GM21381 (cell line): ENCODE results near the gene BRSK2.
A peak's percentile ranks its signal among the peaks of the same experiment; 100 is the strongest.

ENCODE experiments used
- ATAC-seq: cut with Tn5 transposase; IDR thresholded peaks from one replicate; pipeline ENCODE4 v1.9.1; 2021; ENCODE audit warnings: mild to moderate bottlenecking, moderate library complexity; ENCODE audit not compliant: unreplicated experiment

Gene BRSK2

DNA sequence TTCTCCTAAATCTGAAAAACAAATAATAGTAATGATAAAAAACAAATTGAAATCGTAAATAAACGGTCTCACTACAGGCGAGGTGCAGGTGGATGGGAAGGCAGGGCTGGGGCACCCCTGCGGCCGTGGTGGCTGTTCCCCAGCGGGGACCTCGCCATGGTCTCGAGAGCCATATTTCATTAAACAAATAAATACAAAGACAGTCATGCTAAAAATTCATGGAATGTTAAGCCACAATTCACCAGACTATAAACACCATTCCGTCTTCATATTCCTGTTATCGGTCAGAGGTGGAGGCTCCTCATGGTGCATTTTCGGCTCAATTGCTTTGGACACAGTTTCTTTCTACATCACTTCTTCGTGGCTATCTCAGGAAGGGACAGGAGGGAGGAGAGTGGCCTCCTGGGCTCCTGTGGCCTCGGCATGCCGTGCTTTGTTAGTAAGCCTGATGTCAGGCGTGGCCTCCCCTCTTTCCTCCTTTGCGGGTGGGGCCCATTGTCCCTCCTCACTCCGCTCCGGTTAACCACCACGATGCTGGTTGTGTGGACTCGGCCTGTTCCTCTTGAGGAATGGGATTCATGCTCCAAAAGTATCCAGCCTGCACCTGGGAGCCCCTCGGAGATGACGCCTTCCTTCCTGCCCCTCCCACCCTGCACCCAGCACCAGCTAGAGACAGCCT lies 16.1 kb upstream of the BRSK2 start:
- no peak for ATAC-seq

DNA sequence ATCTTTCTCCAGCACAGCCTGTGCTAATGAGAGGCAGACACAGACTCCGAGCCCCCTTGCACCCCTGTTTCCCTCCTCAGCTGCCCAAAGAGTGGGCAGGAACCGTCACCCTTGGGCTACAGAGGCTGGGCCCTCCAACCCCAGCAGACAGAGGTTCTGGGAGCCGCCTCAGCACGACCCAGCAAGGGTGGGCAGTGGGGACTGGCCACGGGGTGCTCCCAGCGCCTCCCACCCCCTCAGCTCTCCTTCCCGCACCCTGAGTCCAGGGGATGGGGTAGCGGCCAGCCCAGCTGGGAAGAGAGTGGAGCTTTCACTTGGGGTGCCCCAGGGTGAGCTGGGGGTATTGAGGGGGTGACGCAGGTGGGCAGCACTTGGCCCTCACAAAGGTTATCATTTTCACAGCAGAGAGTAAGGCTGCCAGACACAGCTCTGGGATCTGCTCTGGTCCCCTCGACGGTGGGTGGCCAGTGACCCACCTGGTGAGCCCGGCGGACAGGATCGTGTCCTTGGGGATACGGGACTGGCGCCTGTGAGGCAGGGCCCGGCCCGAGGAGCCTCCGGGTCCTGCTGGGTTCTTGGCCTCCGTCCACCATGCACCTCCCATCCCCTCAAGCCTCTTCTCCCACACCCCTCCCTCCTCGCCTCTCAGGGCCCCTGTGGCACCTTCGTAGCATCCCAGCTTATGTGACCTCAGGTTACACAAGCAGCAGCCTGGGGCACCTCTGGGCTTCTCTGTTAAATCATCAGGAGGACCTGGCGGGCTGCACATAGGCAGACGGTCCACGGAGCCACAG lies 14.4 kb upstream of the BRSK2 start:
- no peak for ATAC-seq

DNA sequence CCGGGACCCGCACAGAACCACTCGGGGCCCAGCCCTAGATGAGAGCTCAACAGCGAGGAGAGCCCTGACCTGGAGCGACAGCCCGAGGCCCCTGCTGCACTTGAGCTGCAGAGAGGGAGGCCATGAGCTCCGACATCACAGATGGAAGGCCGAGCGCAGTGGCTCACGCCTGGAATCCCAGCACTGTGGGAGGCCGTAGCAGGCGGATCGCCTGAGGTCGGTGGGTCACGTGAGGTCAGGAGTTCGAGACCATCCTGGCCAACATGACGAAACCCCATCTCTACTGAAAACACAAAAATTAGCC lies 13.8 kb upstream of the BRSK2 start:
- no peak for ATAC-seq

DNA sequence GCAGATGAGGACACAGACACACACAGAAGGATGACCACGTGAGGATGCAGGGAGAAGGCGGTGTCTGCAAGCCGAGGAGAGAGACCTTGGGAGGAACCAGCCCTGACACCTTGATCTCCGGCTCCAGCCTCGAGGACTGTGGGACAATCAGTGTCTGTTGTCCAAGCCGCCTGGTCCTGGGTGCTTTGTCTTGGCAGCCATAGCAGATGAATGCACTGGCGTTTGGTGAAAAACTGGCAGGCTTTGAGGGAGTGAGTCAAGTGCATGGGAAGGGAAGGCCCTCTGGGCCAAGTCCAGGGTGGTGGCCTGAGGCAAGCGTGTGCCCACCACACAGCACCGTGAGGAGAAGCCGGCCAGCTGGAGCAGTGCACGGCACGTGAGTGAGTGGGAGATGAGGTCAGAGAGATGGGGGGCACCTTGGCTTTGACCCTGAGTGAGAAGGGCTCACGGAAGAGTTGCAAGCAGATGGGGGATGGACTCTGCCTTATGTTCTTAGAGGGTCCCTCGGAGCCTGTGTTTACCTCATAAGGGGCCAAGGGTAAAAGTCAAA lies 12.4 kb upstream of the BRSK2 start:
- ATAC-seq, result no peak

DNA sequence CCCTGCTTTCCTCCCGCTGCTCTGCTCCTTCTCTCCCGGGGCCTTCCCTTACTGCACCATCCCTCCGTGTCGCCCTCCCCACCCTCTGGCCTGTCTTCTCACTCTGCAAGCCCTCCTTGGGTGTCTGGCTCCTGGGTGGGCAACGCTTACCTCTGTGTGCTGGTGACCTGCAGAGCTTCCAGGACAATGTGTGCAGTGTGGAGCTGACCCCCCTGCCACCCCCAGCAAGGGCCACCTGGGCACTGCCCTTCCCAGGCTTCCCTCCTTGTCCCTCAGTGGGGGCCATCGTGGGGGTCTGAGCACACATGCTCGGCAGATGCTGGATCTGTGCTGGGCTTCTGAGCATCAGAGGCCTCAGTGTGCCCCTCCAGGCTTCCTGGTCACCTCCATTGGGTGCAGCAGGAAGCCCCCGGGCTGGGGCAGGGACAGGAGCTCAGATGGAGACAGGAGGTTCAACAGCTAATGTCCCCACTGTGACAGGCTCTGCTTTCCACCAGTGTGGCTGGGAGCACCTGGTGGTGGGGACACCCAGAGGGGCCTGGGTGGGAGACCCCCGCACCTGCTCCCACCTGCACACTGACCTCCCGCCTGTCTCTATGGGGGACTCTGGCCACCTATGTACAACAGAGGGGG lies 7.8 kb upstream of the BRSK2 start:
- ATAC-seq, result no peak

DNA sequence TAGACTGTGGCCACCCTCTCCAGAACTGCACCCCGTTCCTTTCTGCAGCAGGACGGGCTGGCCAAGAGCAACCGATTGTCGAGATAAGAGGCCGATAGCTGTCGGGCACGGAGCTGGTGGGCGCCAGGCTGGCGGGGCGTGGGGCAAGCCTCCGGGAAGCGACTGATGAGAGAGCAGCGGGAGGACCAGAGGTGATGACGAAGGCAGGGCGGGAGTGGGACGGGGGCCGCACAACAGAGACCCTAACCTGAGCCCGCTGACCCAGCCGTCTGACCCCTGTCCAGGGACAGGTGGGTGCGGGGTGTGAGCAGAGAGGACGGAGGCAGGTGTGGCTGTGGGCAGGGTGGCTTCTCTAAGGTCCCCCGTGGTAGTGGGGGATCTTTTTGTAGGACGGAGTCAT lies 7.3 kb upstream of the BRSK2 start:
- ATAC-seq, result no peak

DNA sequence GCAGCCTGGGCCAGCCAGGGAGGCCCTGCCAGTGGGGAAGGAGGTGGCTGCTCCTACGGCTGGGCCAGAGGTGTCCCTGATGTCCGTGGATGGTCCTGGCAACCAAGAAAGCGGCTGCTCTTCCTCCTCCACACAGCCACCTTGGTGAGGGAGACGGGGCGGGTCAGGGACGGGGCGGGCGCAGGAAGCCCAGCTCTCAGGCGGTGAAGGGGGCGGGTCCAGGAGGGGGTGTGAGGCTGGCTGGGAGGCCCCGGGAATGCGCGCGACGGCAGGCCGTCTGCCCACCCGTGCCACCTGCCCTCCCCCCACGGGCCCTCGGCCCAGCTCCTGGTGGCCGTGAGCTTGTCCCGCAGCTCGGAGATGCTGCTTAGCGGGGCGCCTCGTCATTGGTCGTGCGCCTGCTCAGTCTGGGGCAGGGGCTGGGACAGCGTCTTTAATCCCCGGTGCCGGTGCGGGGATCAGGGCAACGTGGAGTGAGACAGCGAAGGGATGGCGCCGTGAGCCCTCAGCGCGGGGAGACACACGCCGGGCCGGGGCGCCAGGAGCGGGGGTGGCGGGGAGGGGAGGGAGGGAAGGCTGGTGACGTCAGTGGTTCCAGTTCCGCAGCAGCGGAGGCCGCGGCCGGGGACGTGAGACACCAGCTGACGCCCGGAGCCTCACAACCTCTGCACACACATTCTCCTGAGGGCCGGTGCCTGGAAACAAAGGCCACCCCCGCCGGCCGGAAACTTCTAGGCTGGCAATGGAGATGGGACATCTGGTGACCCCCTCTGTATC lies 6.7 kb upstream of the BRSK2 start:
- ATAC-seq, result peak; percentile 68

DNA sequence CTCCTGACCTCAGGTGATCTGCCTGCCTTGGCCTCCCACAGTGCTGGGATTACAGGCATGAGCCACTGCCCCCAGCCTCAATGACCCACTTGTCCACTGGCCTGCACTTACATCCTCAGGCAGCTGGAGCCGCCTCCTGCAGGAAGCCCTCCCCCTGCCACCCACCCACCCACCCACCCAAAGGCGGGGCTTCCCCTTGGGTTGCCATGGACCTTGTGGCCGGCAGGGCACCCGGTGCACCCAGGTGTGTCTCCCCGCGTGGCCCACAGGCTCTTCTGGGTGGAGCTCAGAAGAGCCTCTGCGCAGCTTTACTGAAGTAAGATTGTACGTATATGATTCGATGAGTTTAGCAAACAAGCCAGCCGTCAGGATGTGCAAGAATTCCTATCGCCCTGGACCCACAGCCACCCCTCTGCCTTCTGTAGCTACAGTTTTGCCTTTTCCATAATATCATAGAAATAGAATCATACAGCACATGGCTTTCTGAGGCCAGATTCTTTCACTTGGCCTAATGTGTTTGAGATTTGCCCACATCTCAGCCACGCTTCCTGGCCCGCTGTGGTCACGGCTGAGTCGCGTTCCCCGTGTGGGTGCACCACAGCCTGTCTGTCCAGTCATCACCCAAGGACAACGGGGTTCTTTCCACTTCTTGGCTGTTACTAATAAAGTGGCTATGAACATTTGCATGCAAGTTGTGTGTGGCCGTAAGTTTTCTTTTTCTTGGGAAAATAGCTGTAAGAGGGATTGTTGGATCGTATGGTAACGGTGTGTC lies 5.3 kb upstream of the BRSK2 start:
- ATAC-seq, result no peak

DNA sequence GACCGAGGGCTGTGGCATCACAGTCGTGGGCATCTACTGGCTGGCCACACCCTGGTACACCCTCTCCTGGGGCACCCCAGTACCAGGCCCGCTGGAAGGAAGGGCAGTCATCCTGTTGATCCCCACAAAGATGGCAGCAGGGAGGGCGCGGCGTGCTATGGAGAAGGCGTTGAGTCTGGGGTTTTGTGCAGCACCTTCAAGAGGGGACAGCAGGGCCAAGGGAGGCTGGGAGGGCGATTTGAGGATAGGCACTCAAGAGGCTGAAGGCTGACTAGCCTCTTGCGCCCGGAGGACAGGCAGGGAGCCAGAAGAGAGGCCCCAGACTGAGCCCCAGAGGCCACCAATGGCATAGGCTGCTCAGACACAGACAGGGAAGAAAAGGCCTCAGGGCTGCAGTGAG lies 2.2 kb upstream of the BRSK2 start:
- no peak for ATAC-seq

- no peak for ATAC-seq
These were observed 1.6 kb upstream of the BRSK2 start for GRCh38 chr11:1387961-1388762.

DNA sequence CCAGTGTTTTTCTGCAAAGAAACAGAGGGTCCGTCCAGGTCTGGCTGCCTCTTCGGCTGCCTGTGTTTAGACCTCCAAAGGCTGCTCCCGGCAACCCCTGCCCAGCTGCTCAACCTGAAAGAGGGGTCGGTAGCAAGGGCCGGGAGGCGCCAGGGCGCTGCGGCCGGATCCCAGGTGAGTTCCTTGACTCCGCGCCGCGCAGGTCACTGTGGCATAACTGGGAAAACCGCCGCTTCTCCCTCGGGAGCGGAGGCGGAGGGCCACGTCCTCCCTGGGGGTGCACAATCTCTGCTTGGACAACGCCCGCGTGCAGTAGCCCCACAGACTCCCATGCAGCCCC lies 1.0 kb upstream of the BRSK2 start:
- ATAC-seq, result no peak

GRCh38 chr11:1389103-1389931 lies 417 bp upstream of the BRSK2 start:
- ATAC-seq, result peak; percentile 86

GRCh38 chr11:1390569-1391164 lies 933 bp downstream of the BRSK2 start:
- no peak for ATAC-seq

DNA sequence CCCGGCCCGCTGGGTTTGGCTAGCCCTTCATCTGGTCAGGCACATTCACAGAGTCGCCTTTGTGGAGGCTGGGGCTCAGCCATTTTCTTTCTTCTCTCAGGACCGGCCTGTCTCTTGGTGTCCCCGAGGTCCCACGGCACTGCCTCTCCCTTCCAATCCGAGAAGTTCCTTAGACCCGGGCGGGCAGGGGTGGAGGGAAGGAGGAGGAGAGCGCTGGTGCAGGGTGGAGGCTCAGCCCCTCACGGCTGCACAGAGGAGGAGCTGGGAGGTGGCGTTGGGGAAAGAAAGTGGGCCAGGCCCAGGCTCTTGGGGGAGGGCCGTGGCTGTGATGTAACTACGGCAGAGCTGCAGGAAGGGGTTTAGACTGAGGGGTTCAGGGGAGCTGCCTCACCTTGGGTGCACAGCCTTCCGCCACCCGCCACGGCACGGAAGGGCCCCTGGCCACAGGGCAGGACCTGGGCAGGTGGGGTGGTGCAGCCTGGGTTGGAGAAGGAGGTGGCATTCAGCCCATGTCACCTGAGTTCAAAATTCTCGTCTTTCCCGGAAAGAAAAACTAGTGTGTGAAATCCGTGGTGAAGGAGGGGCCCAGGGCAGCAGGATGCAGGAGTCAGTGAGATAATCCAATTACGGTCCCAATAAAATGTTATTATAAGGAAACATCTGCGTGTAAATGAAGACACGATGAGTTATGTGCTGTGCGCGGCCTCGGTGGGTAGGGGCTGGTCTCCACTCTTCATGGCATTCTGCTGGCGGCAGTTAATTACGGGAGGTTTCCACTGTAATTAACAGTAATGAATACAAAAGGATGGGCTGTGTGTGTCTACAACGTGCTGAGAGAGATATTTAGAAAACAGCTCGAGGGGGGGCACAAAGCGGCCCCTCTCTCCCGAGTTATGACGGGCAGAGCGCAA lies 1.7 kb downstream of the BRSK2 start:
- ATAC-seq, result no peak

DNA sequence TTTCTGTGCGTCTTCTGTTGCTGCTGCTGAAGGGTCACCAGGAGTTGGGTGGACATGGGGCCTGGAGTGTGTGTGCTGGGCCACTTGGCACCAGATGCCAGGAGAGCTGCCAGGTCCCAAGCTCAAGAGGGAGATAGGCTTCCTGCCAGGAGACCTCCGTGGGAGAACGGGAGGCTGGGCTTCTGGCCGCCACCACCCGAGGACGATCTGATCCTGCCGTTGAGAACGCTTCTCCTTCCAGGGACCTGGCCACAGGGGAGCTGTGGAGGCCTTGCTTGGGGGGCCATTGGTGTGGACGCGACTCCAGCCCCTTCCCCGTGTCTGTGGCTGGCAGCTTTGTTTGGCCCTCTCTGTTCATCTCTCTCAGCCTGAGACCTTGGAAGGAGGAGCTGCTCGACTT lies 2.4 kb downstream of the BRSK2 start:
- no peak for ATAC-seq

- no peak for ATAC-seq
These were observed 2.8 kb downstream of the BRSK2 start for GRCh38 chr11:1392561-1392960.

DNA sequence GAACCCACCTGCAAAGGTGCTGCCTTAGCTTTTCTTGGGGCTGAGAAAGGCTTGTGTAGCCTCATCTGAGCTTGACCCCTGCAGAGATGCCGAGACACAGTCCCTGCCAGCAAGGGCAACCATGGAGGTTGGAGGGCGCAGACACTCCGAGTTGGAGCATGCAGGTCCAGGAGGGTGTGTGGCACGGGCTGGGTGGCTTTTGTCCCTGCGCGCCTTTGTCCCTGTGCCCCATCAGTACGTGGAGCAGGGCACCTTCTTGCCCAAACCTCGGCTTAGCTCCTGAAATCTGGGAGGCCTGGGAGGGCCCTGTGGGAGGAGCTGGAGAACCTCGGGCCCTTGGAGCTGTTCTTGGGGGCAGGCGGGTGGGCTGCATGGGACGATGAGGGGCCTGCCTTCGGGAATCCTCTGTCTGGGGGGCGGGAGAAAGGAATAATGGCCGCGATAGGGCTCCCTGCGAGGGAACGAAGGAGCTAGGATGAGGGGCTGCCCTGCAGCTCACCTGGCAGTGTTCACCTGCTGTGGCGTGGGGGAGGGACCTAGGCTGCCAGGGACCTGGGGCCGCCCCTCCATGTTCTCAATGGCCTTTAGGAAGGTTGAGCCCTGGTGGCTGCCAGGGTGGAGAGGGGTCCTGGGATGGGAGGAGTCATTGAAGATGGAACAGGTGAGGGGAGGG lies 3.4 kb downstream of the BRSK2 start:
- ATAC-seq, result no peak
